ENCODE measurements around the gene OBSCN.

The OBSCN gene

GRCh38 chr1:228284521-228284920, 76.7 kb downstream of the OBSCN start:
- no peaks in the 10 kb centered on the region for H3K36me3 Mint-ChIP-seq (ENCODE audit: low read depth)
- H3K27me3 Mint-ChIP-seq = no peaks in the 10 kb centered on the region
- no peak overlapping the region for H3K4me3 Mint-ChIP-seq
- no peaks in the 10 kb centered on the region for H3K9me3 Mint-ChIP-seq
- H3K27ac Mint-ChIP-seq = no peak overlapping the region
- peaks cover 3% of the 10 kb centered on the region for H3K4me1 Mint-ChIP-seq (ENCODE audit: low read depth)

- no peaks in the 10 kb centered on the region for H3K36me3 Mint-ChIP-seq (ENCODE audit: low read depth)
- H3K9me3 Mint-ChIP-seq = no peaks in the 10 kb centered on the region
- H3K4me1 Mint-ChIP-seq (ENCODE audit: low read depth) = peaks cover 3% of the 10 kb centered on the region
- no peak overlapping the region for H3K27ac Mint-ChIP-seq
- no peaks in the 10 kb centered on the region for H3K27me3 Mint-ChIP-seq
- H3K4me3 Mint-ChIP-seq = no peak overlapping the region
Measured at GRCh38 chr1:228285661-228286504, 78.0 kb downstream of the OBSCN start.

GRCh38 chr1:228286505-228287417, 78.9 kb downstream of the OBSCN start:
- no peaks in the 10 kb centered on the region for H3K27me3 Mint-ChIP-seq
- H3K27ac Mint-ChIP-seq = no peak overlapping the region
- no peaks in the 10 kb centered on the region for H3K9me3 Mint-ChIP-seq
- H3K36me3 Mint-ChIP-seq (ENCODE audit: low read depth) = no peaks in the 10 kb centered on the region
- H3K4me1 Mint-ChIP-seq (ENCODE audit: low read depth) = peaks cover 3% of the 10 kb centered on the region
- H3K4me3 Mint-ChIP-seq = no peak overlapping the region

GRCh38 chr1:228287541-228288425, 79.9 kb downstream of the OBSCN start:
- Mint-ChIP-seq H3K9me3 (no peaks in the 10 kb centered on the region), H3K4me1 (ENCODE audit: low read depth) (peaks cover 3% of the 10 kb centered on the region)

GRCh38 chr1:228288536-228289238, 80.8 kb downstream of the OBSCN start:
- H3K36me3 Mint-ChIP-seq (ENCODE audit: low read depth) = no peaks in the 10 kb centered on the region
- peaks cover 3% of the 10 kb centered on the region for H3K4me1 Mint-ChIP-seq (ENCODE audit: low read depth)
- no peaks in the 10 kb centered on the region for H3K27me3 Mint-ChIP-seq
- H3K4me3 Mint-ChIP-seq = no peak overlapping the region
- no peaks in the 10 kb centered on the region for H3K9me3 Mint-ChIP-seq
- no peak overlapping the region for H3K27ac Mint-ChIP-seq

More at GRCh38 chr1:228287541-228288425, 79.9 kb downstream of the OBSCN start:
- Mint-ChIP-seq H3K27ac (no peak overlapping the region), H3K4me3 (no peak overlapping the region), H3K36me3 (ENCODE audit: low read depth) (no peaks in the 10 kb centered on the region), H3K27me3 (no peaks in the 10 kb centered on the region)

- peaks cover 3% of the 10 kb centered on the region for H3K4me1 Mint-ChIP-seq (ENCODE audit: low read depth)
- H3K27me3 Mint-ChIP-seq = no peaks in the 10 kb centered on the region
- no peak overlapping the region for H3K4me3 Mint-ChIP-seq
- no peaks in the 10 kb centered on the region for H3K9me3 Mint-ChIP-seq
- H3K36me3 Mint-ChIP-seq (ENCODE audit: low read depth) = no peaks in the 10 kb centered on the region
- H3K27ac Mint-ChIP-seq = no peak overlapping the region
Measured at GRCh38 chr1:228289239-228289849, 81.5 kb downstream of the OBSCN start.

GRCh38 chr1:228289996-228290881, 82.4 kb downstream of the OBSCN start:
- Mint-ChIP-seq H3K36me3 (ENCODE audit: low read depth) (no peaks in the 10 kb centered on the region), H3K27ac (no peak overlapping the region), H3K4me1 (ENCODE audit: low read depth) (peaks cover 3% of the 10 kb centered on the region), H3K27me3 (no peaks in the 10 kb centered on the region), H3K4me3 (no peak overlapping the region), H3K9me3 (no peaks in the 10 kb centered on the region)

- H3K27me3 Mint-ChIP-seq = no peaks in the 10 kb centered on the region
- H3K36me3 Mint-ChIP-seq (ENCODE audit: low read depth) = peaks cover 2% of the 10 kb centered on the region
- H3K4me1 Mint-ChIP-seq (ENCODE audit: low read depth) = peaks cover 3% of the 10 kb centered on the region
- no peak overlapping the region for H3K27ac Mint-ChIP-seq
- peaks cover 2% of the 10 kb centered on the region for H3K9me3 Mint-ChIP-seq
- no peak overlapping the region for H3K4me3 Mint-ChIP-seq
Measured at GRCh38 chr1:228291906-228292608, 84.2 kb downstream of the OBSCN start.

GRCh38 chr1:228292609-228292911, 84.7 kb downstream of the OBSCN start:
- H3K27ac Mint-ChIP-seq = no peak overlapping the region

GRCh38 chr1:228293393-228293792, 85.5 kb downstream of the OBSCN start:
- no peaks in the 10 kb centered on the region for H3K27me3 Mint-ChIP-seq
- no peak overlapping the region for H3K4me3 Mint-ChIP-seq
- H3K4me1 Mint-ChIP-seq (ENCODE audit: low read depth) = peaks cover 3% of the 10 kb centered on the region
- H3K9me3 Mint-ChIP-seq = peaks cover 8% of the 10 kb centered on the region
- H3K27ac Mint-ChIP-seq = no peak overlapping the region
- H3K36me3 Mint-ChIP-seq (ENCODE audit: low read depth) = peaks cover 8% of the 10 kb centered on the region

More at GRCh38 chr1:228292609-228292911, 84.7 kb downstream of the OBSCN start:
- Mint-ChIP-seq H3K27me3 (no peaks in the 10 kb centered on the region), H3K4me1 (ENCODE audit: low read depth) (peaks cover 3% of the 10 kb centered on the region), H3K36me3 (ENCODE audit: low read depth) (peaks cover 7% of the 10 kb centered on the region), H3K4me3 (no peak overlapping the region), H3K9me3 (peaks cover 7% of the 10 kb centered on the region)

GRCh38 chr1:228293816-228294500, 86.1 kb downstream of the OBSCN start:
- Mint-ChIP-seq H3K27ac (no peak overlapping the region), H3K27me3 (no peaks in the 10 kb centered on the region), H3K4me3 (no peak overlapping the region), H3K36me3 (ENCODE audit: low read depth) (peaks cover 12% of the 10 kb centered on the region), H3K4me1 (ENCODE audit: low read depth) (no peaks in the 10 kb centered on the region), H3K9me3 (peaks cover 11% of the 10 kb centered on the region)

GRCh38 chr1:228294717-228295116, 86.9 kb downstream of the OBSCN start:
- Mint-ChIP-seq H3K4me1 (ENCODE audit: low read depth) (no peaks in the 10 kb centered on the region), H3K27me3 (no peaks in the 10 kb centered on the region), H3K9me3 (peaks cover 11% of the 10 kb centered on the region), H3K27ac (no peak overlapping the region), H3K36me3 (ENCODE audit: low read depth) (peaks cover 13% of the 10 kb centered on the region), H3K4me3 (no peak overlapping the region)
